ENCODE results near the gene ZNF280C.

GRCh38 chrX:130246084-130246483, 22.6 kb downstream of the ZNF280C start:
- TF ChIP-seq, protein P1, sequence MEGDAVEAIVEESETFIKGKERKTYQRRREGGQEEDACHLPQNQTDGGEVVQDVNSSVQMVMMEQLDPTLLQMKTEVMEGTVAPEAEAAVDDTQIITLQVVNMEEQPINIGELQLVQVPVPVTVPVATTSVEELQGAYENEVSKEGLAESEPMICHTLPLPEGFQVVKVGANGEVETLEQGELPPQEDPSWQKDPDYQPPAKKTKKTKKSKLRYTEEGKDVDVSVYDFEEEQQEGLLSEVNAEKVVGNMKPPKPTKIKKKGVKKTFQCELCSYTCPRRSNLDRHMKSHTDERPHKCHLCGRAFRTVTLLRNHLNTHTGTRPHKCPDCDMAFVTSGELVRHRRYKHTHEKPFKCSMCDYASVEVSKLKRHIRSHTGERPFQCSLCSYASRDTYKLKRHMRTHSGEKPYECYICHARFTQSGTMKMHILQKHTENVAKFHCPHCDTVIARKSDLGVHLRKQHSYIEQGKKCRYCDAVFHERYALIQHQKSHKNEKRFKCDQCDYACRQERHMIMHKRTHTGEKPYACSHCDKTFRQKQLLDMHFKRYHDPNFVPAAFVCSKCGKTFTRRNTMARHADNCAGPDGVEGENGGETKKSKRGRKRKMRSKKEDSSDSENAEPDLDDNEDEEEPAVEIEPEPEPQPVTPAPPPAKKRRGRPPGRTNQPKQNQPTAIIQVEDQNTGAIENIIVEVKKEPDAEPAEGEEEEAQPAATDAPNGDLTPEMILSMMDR (IDR thresholded peaks at IDR 0.05) = no peak
- TF ChIP-seq POLR2A (IDR thresholded peaks at IDR 0.05) = no peak
